Glomerular visceral epithelial cell (primary cell): ENCODE results near the gene FAM171A2.

Experiments used
- DNase-seq: peaks from one replicate; pipeline ENCODE4 v3.0.0-alpha.2; 2016; ENCODE audit errors: extremely low spot score

Gene FAM171A2

DNA sequence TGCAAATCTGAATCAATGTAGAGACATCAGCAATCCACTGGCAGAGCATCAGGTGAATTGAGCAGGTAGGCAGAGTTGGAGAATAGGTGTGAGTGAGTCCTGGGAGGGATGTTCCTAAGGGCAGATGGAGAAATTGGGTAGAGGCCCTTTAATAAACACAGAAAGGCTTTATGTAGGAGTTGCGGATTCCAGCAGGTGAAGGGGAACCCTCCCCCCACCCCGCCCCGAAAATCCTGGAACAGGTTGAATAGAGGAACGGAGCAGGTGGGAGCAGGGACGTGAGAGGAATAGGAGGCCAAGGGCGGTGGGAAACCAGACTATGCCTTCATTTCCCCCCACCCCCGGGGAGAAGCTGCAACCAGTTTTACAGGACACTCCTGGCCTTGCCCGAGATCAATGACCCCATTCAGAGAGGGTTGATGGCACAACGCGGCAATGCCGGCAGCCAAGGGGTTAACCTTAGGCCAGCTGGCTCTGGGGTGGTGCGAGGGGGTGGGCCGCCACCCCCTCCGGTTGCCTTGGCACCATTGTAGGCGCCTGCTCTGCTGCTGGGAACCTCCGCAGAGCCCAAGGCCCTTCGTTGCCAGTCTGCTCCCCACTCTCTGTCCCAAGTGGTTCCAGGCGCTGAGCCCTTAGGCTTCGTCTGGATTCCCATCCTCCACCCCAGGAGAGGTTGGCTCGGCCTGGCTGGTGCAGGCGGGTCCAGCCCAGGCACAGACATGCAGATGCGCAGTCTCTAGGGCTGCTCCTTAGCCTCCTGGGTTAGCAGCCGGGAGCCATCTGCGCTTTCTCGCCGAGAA, 56.1 kb downstream of the FAM171A2 start:
- DNase-seq = peak; percentile 47

DNA sequence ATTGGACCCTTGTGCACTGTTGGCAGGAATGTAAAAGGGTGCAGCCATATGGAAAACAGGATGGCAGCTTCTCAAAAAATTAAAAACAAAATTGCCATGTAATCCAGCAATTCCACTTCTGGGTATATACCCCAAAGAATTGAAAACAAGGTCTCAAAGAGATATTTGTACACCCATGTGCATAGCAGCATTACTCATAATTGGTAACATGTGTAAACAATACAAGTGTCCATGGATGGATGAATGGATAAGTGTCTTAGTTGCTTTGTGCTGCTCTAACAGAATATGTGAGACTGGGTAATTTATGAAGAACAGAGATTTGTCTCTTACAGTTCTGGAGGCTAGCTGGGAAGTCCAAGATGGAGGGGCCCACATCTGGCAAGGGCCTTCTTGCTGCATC, 59.0 kb downstream of the FAM171A2 start:
- DNase-seq = no peak
